Liver (tissue), 9 donors: ENCODE results near the gene HEATR5A. TPM values are rescaled to one million over a fixed set of nuclear protein-coding genes. Genes with fewer than 3 reads are reported as not detected.

Source experiments
- DNase-seq: peaks from one replicate; pipeline ENCODE4 v3.0.0-alpha.2; 2017; ENCODE audit warnings: low spot score
- H3K27ac ChIP-seq, 2 donors: one replicate each; pipeline ENCODE4 v1.7.0; 2013; ENCODE audit warnings: inconsistent platforms in 2 of 2, low read length in 2 of 2, control low read depth in 1 of 2, low read depth in 1 of 2, mild to moderate bottlenecking in 1 of 2
- H3K27me3 ChIP-seq, 4 donors: one replicate each; pipeline versions ENCODE4 v1.6.1 to v1.7.0; 2013; ENCODE audit warnings: low read length in 3 of 4, inconsistent platforms in 1 of 4, mild to moderate bottlenecking in 1 of 4, moderate library complexity in 1 of 4; ENCODE audit not compliant: control insufficient read depth in 4 of 4, insufficient read depth in 4 of 4
- H3K36me3 ChIP-seq, 4 donors: one replicate each; pipeline versions ENCODE4 v1.6.1 to v1.7.0; 2013; ENCODE audit warnings: low read length in 3 of 4, mild to moderate bottlenecking in 3 of 4, low read depth in 1 of 4, moderate library complexity in 1 of 4; ENCODE audit not compliant: control insufficient read depth in 4 of 4, insufficient read depth in 3 of 4
- H3K4me1 ChIP-seq, 4 donors: one replicate each; pipeline versions ENCODE4 v1.6.1 to v1.7.0; 2013; ENCODE audit warnings: low read length in 3 of 4, mild to moderate bottlenecking in 3 of 4, moderate library complexity in 1 of 4; ENCODE audit not compliant: control insufficient read depth in 4 of 4, insufficient read depth in 4 of 4
- H3K4me3 ChIP-seq, 3 donors: one replicate each; pipeline versions ENCODE4 v1.6.1 to v1.7.0; 2013; ENCODE audit warnings: low read length in 3 of 3, control low read depth in 1 of 3, low read depth in 1 of 3, mild to moderate bottlenecking in 1 of 3
- H3K9ac ChIP-seq, 2 donors: one replicate each; pipeline ENCODE4 v1.7.0; 2013; ENCODE audit warnings: low read length in 2 of 2, mild to moderate bottlenecking in 2 of 2, moderate library complexity in 2 of 2, control low read depth in 1 of 2, low read depth in 1 of 2
- H3K9me3 ChIP-seq, 4 donors: one replicate each; pipeline versions ENCODE4 v1.6.1 to v1.7.0; 2013; ENCODE audit warnings: low read length in 3 of 4; ENCODE audit not compliant: control insufficient read depth in 4 of 4
- CTCF ChIP-seq: fragments of 150-350 bp; IDR thresholded peaks from 2 replicates; pipeline ENCODE4 v1.5.1; 2017; ENCODE audit warnings: improper control_type of control experiment, low read depth, low read length; ENCODE audit not compliant: missing input control
- FOXA1 ChIP-seq: IDR thresholded peaks from 2 replicates; pipeline ENCODE4 v1.6.1; 2016; ENCODE audit warnings: antibody characterized with exemption
- GABPA ChIP-seq, 2 donors: IDR thresholded peaks in 1 of 2; conservative IDR thresholded peaks in 1 of 2; 2 replicates each; pipeline ENCODE4 v1.6.1; 2016; ENCODE audit warnings: antibody characterized with exemption in 2 of 2, mild to moderate bottlenecking in 1 of 2, moderate library complexity in 1 of 2
- HNF4A ChIP-seq, 2 donors: conservative IDR thresholded peaks; 2 replicates each; pipeline ENCODE4 v1.6.1; 2016; ENCODE audit warnings: antibody characterized with exemption in 2 of 2, mild to moderate bottlenecking in 2 of 2
- HNF4G ChIP-seq: IDR thresholded peaks from 2 replicates; pipeline ENCODE4 v1.6.1; 2016; ENCODE audit warnings: antibody characterized with exemption
- JUND ChIP-seq, 2 donors: IDR thresholded peaks; 2 replicates each; pipeline ENCODE4 v1.6.1; 2016; ENCODE audit warnings: antibody characterized with exemption in 2 of 2
- RAD21 ChIP-seq, 2 donors: IDR thresholded peaks; 2 replicates each; pipeline ENCODE4 v1.6.1; 2016; ENCODE audit warnings: antibody characterized with exemption in 2 of 2, mild to moderate bottlenecking in 2 of 2
- RXRA ChIP-seq, 2 donors: IDR thresholded peaks; 2 replicates each; pipeline ENCODE4 v1.6.1; 2017 to 2018; ENCODE audit warnings: antibody characterized with exemption in 2 of 2, mild to moderate bottlenecking in 1 of 2
- SP1 ChIP-seq: IDR thresholded peaks from 2 replicates; pipeline ENCODE4 v1.6.1; 2018; ENCODE audit warnings: antibody characterized with exemption, mild to moderate bottlenecking
- TAF1 ChIP-seq: conservative IDR thresholded peaks from 2 replicates; pipeline ENCODE4 v1.6.1; 2016; ENCODE audit warnings: antibody characterized with exemption, mild to moderate bottlenecking
- YY1 ChIP-seq: IDR thresholded peaks from 2 replicates; pipeline ENCODE4 v1.6.1; 2016; ENCODE audit warnings: antibody characterized with exemption, mild to moderate bottlenecking
- WGBS: extraction: QIAGEN DNeasy Blood & Tissue Kit; methylation state at CpG from one replicate; pipeline ENCODE4 v1.1.7; 2013; 5-methylcytosine and 5-hydroxymethylcytosine counted together
- polyA plus RNA-seq, 2 donors: library from polyadenylated mRNA; stranded (reverse) in 1 of 2; unstranded in 1 of 2; fragments of 200-250 nt in 1 of 2; fragments of >200 nt in 1 of 2; fragmentation: Nextera tagmentation in 1 of 2; extraction: Ambion mirVana in 1 of 2; gene quantifications; one replicate each; pipeline versions ENCODE4 v1.2.1 to v1.2.3, GENCODE V29; 2013 to 2015
- total RNA-seq, 2 donors: library from RNA; depleted of rRNA; stranded (reverse); fragments of >200 nt; gene quantifications; one replicate each; pipeline ENCODE4 v1.2.3, GENCODE V29; 2014
- TF ChIP-seq, protein P1 (sequence below): IDR thresholded peaks from 2 replicates; pipeline ENCODE4 v1.6.1; 2016; ENCODE audit warnings: antibody characterized with exemption
- TF ChIP-seq, protein P2 (sequence below): IDR thresholded peaks from 2 replicates; pipeline ENCODE4 v1.6.1; 2016; ENCODE audit warnings: antibody characterized with exemption
- donor health status: healthy.
- donor health status: healthy.
- donor health status: healthy.
- donor health status: healthy.
- donor health status: healthy.

Gene HEATR5A
- total and polyA plus RNA-seq, 4 donors: 7.3 to 22.8 (median 10.1) TPM

DNA sequence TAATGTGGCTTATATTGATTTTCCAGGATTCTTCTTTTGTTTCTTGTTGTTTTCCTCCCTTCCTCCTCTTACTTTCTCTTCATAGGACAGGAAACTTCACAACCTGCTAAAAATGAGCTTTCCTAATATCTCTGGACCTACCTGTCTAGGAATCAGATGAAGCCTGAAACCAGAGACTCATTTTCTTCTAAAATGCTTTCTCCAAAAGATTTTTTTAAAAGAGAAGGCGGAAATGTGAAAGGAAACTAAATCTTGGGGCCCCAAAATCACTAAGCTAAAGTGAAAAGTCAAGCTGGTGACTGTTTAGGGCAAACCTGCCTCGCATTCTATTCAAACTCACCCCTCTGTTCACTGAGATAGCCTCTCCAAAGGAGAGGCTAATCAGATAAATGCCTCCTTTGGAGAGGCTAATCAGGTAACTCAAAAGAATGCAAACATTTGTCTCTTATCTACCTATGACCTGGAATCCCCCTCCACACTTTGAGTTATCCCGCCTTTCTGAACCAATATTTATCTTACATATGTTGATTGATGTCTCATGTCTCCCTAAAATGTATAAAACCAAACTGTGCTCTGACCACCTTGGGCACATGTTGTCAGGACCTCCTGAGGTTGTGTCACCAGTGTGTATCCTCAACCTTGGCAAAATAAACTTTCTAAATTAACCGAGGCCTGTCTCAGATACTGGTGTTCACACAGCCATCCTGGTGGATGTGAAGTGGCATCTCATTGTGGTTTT is 140.0 kb downstream of the HEATR5A start:
- no peaks in the 10 kb centered on the region for H3K9me3 ChIP-seq
- DNase-seq: no peak
- H3K4me3 ChIP-seq: no peak overlapping the region
- no peaks in the 10 kb centered on the region for H3K36me3 ChIP-seq
- H3K27me3 ChIP-seq: no peaks in the 10 kb centered on the region
- 97% methylated on average over 4 of the region's 4 CpGs for WGBS
- no peak overlapping the region for H3K27ac ChIP-seq
- H3K4me1 ChIP-seq: no peaks in the 10 kb centered on the region
- TF ChIP-seq RAD21 (IDR thresholded peaks at IDR 0.05) (no peak), JUND (IDR thresholded peaks at IDR 0.05) (no peak), HNF4G (no peak), TAF1 (no peak), HNF4A (conservative IDR thresholded peaks at IDR 0.05) (no peak), FOXA1 (no peak), CTCF (no peak), SP1 (no peak), YY1 (no peak), GABPA (IDR thresholded peaks at IDR 0.05 in 1 of 2, conservative IDR thresholded peaks at IDR 0.05 in 1 of 2) (no peak)
- TF ChIP-seq, protein P1, sequence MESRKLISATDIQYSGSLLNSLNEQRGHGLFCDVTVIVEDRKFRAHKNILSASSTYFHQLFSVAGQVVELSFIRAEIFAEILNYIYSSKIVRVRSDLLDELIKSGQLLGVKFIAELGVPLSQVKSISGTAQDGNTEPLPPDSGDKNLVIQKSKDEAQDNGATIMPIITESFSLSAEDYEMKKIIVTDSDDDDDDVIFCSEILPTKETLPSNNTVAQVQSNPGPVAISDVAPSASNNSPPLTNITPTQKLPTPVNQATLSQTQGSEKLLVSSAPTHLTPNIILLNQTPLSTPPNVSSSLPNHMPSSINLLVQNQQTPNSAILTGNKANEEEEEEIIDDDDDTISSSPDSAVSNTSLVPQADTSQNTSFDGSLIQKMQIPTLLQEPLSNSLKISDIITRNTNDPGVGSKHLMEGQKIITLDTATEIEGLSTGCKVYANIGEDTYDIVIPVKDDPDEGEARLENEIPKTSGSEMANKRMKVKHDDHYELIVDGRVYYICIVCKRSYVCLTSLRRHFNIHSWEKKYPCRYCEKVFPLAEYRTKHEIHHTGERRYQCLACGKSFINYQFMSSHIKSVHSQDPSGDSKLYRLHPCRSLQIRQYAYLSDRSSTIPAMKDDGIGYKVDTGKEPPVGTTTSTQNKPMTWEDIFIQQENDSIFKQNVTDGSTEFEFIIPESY: no peak
- TF ChIP-seq, protein P2, sequence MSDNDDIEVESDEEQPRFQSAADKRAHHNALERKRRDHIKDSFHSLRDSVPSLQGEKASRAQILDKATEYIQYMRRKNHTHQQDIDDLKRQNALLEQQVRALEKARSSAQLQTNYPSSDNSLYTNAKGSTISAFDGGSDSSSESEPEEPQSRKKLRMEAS: no peak
- H3K9ac ChIP-seq: no peak overlapping the region

DNA sequence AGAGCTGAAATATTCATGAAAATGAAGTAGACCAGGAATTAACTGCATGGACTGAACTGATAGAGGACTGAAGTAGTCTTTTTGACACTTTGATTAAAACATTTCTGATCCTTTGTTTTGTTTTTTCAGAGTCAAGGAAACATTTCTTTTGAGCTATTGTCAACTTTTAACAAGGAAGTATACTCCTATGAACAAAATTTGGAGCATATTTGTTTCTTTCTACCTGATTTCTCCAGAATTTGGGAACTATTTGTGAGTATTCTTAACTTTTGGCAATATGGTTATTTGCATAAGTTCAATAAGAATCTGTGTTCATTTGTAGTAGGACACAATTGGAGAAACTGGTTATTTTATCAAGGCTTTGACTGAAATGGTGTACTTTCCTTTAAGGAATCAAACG is 141.5 kb downstream of the HEATR5A start:
- Histone ChIP-seq H3K9ac (no peak overlapping the region), H3K27me3 (no peaks in the 10 kb centered on the region), H3K4me3 (no peak overlapping the region), H3K27ac (no peak overlapping the region), H3K4me1 (no peaks in the 10 kb centered on the region), H3K9me3 (no peaks in the 10 kb centered on the region), H3K36me3 (no peaks in the 10 kb centered on the region)
- 91% methylated on average over 1 of the region's 1 CpG for WGBS
- DNase-seq: no peak
- TF ChIP-seq RXRA (IDR thresholded peaks at IDR 0.05) (no peak), CTCF (no peak), HNF4A (conservative IDR thresholded peaks at IDR 0.05) (no peak)
